IPS-18c (cell line): Measurements from ENCODE around the gene DCC.

Source experiments
- H3K4me3 ChIP-seq: 2 replicates; pipeline ENCODE4 v1.7.0; 2013; ENCODE audit warnings: low read depth, mild to moderate bottlenecking, low read length, moderate library complexity; ENCODE audit not compliant: insufficient read depth
- H3K9me3 ChIP-seq: one replicate; pipeline ENCODE4 v1.6.1; 2013; ENCODE audit warnings: mild to moderate bottlenecking, low read length, moderate library complexity; ENCODE audit not compliant: control insufficient read depth, insufficient read depth

The DCC gene

GRCh38 chr18:52845036-52845435, 505.0 kb downstream of the DCC start:
- no peak overlapping the region for H3K4me3 ChIP-seq
- H3K9me3 ChIP-seq: no peaks in the 10 kb centered on the region

DNA sequence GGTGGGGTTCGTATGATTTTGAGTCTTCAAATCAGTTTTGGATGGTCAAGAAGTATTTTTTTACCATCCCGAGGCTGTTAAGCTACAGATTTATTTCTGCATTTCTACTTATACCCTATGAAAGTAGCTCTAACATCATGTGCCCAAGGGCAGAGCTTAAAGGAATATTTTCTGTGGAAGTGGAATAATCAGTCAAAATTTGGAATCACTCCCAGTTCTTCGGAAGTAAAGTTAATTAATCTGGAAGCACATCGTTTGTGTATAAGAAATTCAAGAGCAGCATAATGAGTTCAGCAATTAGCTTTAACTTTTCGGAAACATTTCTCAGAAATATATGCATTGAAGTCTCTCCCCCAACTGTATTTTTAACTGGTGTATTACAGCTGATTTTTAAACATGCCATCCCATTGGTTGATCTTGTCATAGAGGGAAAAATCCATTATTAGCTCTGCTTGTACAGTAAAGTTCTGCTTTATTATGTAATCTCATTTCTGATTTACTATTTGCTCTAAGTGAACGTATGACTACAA, 510.1 kb downstream of the DCC start:
- H3K4me3 ChIP-seq: no peak overlapping the region
- no peaks in the 10 kb centered on the region for H3K9me3 ChIP-seq

DNA sequence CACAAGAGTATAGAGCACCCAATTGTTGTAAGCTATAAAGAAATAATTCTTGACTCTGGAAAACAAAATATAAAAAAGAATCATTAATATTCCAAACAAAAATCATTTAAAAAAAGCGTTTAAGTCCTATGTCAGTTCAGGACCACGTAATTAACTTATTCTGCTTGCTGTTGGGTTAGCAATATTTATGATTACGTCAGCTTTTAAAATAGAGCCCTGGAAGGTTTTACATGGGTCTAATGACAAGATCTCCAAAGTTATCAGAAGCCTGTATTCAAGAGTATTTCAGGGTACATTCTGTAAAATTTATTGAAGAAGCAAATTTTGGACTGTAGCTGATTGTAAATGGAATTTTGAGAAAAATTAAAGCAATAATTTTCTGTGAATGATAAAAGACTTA, 521.6 kb downstream of the DCC start:
- H3K4me3 ChIP-seq: no peak overlapping the region

DNA sequence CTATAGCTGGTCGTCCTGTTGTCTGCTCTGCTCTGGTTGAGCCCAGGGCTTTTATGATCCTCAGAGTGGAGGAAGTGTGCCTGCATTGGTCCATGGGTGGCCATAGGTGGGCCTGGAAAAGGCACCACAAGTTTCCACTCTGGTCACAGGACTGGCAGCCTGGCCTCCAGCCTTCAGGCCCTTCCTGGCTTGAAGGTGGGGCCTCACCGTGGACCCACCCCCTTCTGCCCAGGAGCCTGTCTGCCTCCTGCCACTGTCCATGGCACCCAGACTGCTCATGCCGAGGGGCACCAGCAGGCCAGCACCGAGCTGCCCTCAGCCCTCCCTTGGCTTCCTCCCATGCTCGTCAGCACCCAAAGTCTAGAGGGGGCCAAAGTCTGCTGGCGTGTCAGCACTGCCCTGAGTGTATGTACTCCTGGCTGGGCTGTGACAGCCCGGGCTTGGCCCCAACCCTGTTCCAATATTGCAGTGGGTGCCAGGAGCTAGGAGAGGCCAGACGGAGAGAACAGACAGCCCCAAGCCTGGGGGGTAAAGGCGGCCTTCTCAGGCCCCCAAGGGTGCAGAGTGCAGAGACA, 529.4 kb downstream of the DCC start:
- no peaks in the 10 kb centered on the region for H3K9me3 ChIP-seq
- no peak overlapping the region for H3K4me3 ChIP-seq

More for the DNA sequence above, 521.6 kb downstream of the DCC start:
- no peaks in the 10 kb centered on the region for H3K9me3 ChIP-seq

- Histone ChIP-seq H3K4me3 (no peak overlapping the region), H3K9me3 (no peaks in the 10 kb centered on the region)
These were observed 530.2 kb downstream of the DCC start for GRCh38 chr18:52869942-52870907.

DNA sequence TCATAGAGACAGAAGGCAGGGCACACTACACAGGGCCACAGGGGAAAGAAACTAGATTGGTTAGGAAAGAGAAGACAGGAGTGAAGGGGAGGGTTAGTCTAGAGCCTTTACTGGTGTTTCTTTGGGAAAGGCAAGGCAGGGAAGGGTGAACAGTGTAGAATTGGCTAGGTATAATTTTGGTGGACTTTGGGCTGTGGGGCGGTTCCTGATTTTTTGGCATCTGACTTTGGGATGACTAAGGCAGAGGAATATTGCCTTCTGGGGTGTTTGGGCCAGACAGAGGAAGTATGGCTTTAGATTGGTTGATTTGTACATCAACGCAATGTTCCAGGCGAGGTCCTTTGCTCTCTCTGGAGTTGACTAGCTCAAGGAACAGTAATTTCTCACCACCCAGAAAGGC, 534.8 kb downstream of the DCC start:
- no peaks in the 10 kb centered on the region for H3K9me3 ChIP-seq
- H3K4me3 ChIP-seq: no peak overlapping the region

DNA sequence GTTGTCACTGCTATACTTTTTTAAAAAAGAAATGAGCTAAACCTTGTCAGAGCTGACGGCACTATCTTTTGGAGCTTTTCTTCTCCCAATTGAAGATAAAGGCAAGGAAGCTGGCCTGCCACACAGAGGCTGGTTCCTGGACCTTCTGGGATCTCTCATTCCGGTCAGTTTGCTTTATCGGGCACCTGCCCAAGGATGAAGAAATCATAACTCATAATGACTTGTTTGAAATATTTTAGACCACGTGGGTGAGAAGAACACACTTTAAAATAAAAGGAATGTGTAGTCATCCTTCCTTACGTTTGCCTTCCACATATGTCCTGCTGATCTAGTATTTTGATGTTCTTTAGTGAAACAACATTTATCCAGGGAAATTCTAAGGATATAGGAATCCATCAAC, 535.7 kb downstream of the DCC start:
- Histone ChIP-seq H3K9me3 (no peaks in the 10 kb centered on the region), H3K4me3 (no peak overlapping the region)

DNA sequence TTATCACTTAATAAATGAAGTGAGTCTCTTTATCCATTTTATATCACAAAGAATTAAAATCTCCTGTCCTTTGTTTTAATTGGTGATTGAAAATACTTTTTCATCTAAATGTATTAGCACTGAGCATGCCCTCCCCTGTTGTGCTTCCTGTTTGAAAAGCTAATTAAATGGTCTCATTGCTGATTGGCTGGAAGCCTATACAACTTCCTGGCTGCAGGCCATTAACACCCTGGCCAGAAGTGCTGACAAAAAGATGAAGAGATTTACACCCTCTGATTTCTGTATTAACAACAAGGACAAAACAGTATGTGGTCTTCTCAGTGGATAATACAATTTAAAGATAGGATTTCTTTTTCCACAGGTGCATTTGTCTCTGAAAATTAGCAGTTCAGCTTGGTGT, 548.0 kb downstream of the DCC start:
- no peaks in the 10 kb centered on the region for H3K9me3 ChIP-seq
- H3K4me3 ChIP-seq: no peak overlapping the region

- H3K9me3 ChIP-seq: no peaks in the 10 kb centered on the region
These were observed 554.8 kb downstream of the DCC start for GRCh38 chr18:52894801-52895200.

DNA sequence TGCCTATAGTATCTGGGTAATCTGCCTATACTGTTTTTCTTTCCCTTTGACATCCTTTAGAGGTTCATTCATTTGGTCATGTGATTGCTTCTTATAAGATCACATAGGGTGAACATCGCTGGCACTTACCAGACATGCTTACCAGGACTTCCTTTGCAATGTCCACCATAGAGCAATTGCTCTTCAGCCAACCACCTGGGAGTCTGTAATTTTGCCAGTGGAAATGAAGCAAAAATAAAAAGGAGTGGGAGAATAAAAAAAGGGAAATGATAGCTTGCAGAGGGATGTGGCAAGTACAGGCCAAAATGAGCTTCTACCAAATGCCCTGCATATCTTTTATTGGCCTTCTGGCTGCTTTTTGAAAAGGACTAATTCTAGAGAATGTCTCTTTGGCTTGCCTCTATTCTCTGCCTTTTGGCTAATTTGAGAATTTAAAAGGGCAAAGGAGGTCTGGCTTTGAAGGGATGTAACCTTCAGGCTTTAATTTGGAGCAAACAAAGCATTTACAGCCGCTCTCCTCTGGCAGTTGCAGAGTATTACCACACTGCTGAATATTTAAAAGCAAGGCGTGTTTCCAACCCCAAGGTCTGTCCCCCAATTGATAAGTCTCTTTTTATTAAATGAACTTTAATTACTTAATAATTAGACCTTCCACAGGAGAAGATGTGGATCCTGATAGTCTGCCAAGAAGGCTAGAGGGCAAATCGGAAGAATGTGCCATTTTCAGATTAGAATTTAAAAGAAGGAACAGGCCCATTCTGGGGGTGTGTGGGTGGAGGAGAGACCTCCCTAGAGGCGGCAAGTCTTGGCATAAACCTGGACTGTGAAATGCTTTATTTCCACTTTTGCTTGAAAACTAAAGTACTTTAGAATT, 557.9 kb downstream of the DCC start:
- Histone ChIP-seq H3K9me3 (no peaks in the 10 kb centered on the region), H3K4me3 (no peak overlapping the region)

More at GRCh38 chr18:52894801-52895200, 554.8 kb downstream of the DCC start:
- no peak overlapping the region for H3K4me3 ChIP-seq

- H3K4me3 ChIP-seq: no peak overlapping the region
These were observed 558.6 kb downstream of the DCC start for GRCh38 chr18:52898485-52899058.

DNA sequence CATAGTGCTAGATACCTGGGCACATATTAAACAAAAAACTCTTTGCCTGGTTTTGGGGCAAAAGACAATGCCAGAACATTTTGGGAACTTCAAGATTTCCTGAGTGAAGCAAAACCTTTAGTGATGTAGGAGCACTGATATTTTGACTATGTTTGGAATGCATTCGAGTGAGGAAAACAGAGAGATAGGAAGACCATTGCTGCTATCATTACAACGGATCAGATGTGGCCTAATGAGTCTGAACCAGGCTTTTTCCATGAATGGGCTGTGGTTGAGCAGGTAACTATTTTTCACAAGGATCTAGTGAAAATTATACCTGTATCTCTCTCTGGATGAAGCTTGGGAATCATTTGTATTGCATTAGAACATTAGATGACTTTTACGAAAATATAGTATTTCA, 562.2 kb downstream of the DCC start:
- no peaks in the 10 kb centered on the region for H3K9me3 ChIP-seq
- no peak overlapping the region for H3K4me3 ChIP-seq

More at GRCh38 chr18:52898485-52899058, 558.6 kb downstream of the DCC start:
- no peaks in the 10 kb centered on the region for H3K9me3 ChIP-seq

- Histone ChIP-seq H3K9me3 (no peaks in the 10 kb centered on the region), H3K4me3 (no peak overlapping the region)
These were observed 563.9 kb downstream of the DCC start for GRCh38 chr18:52903857-52904256.

DNA sequence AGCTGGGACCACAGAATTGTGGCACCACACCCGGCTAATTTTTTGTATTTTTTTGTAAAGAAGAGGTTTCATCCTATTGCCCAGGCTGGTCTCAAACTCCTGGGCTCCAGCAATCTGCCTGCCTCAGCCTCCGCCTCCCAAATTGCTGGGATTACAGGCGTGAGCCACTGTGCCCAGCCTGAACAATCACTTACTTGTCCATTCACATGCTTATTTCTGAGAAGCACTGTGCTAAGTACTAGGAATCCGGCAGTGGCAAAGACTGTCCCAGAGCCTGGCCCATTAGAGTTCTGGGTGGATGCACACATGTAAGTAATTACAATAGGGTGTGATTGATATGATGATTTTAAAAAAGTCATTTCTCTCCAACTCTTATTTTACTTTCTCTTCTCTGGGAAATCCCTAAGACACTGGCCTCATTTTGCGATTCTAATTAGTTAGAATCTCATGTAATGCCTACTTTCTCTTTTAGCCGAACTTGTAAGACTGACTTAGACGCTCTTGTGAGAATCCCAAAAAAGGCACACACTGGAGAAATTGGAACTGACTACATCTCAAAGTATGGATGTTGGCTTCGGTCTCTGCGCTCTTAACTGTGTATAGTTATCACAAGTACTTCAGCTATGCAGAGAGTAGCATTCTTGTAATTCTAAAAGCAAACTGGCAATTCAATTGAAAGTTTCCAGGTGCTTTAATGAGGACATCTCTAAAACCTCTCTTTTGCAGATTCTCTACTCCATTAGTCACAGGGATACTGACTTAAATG, 567.7 kb downstream of the DCC start:
- no peak overlapping the region for H3K4me3 ChIP-seq
- no peaks in the 10 kb centered on the region for H3K9me3 ChIP-seq

- Histone ChIP-seq H3K9me3 (no peaks in the 10 kb centered on the region), H3K4me3 (no peak overlapping the region)
These were observed 574.2 kb downstream of the DCC start for GRCh38 chr18:52914148-52914547.

DNA sequence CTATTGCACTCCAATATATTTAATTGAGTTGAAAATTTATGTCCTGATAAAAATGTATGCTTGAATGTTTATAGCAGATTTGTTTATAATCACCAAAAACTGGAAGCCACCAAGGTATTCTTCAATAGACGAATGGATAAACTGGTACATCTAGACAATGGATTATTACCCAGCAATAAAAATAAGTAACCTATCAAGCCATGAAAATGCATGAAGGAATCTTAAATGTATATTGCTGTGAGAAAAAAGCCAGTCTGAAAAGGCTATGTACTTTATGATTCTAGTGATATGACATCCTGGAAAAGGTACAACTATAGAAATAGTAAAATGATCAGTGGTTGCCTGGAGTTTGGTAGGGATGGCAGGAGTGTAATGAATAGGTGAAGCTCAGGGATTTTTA, 580.7 kb downstream of the DCC start:
- Histone ChIP-seq H3K4me3 (no peak overlapping the region), H3K9me3 (no peaks in the 10 kb centered on the region)
